ENCODE results near the gene SCN7A.

DNA sequence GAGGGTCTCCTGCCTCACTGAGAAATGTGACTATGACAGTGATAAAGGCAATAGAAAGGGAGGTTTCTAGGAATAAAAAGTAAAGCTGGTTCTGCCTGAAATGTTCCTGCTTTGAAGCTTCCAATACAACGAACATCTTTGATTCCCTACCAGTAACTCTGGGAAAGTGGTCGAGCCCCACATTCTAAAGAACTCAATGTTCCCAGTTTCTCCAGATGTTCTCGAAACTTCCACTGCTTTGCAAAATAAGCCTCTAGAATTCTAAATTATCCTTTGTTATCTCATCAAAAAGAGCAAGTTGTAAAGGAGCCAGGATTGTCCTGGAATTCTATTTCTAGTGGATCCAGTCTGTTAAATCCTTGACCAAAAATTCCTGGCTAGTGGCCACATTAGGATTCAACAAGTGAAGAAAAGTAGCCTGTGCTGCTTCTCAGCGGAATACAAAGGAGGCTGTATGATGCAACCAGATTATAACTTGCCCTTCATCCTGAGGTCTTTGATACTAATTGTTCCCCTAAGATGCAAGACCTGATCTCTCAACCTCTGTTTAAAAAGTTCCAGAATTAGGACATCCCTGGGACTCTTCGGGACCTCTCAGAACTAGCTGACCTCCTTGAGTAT, 8.4 kb downstream of the SCN7A start:
- TF ChIP-seq, protein P1, sequence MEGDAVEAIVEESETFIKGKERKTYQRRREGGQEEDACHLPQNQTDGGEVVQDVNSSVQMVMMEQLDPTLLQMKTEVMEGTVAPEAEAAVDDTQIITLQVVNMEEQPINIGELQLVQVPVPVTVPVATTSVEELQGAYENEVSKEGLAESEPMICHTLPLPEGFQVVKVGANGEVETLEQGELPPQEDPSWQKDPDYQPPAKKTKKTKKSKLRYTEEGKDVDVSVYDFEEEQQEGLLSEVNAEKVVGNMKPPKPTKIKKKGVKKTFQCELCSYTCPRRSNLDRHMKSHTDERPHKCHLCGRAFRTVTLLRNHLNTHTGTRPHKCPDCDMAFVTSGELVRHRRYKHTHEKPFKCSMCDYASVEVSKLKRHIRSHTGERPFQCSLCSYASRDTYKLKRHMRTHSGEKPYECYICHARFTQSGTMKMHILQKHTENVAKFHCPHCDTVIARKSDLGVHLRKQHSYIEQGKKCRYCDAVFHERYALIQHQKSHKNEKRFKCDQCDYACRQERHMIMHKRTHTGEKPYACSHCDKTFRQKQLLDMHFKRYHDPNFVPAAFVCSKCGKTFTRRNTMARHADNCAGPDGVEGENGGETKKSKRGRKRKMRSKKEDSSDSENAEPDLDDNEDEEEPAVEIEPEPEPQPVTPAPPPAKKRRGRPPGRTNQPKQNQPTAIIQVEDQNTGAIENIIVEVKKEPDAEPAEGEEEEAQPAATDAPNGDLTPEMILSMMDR (conservative IDR thresholded peaks at IDR 0.05; ENCODE audit: low read depth, low read length), result no peak
- TF ChIP-seq, protein P2, sequence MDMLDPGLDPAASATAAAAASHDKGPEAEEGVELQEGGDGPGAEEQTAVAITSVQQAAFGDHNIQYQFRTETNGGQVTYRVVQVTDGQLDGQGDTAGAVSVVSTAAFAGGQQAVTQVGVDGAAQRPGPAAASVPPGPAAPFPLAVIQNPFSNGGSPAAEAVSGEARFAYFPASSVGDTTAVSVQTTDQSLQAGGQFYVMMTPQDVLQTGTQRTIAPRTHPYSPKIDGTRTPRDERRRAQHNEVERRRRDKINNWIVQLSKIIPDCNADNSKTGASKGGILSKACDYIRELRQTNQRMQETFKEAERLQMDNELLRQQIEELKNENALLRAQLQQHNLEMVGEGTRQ (IDR thresholded peaks at IDR 0.05; ENCODE audit: low read depth, low read length), result no peak
- TF ChIP-seq RAD21 (IDR thresholded peaks at IDR 0.05; ENCODE audit: low read length) (no peak), SMC3 (IDR thresholded peaks at IDR 0.05; ENCODE audit: low read depth, low read length) (no peak), MAZ (IDR thresholded peaks at IDR 0.05; ENCODE audit: borderline replicate concordance, low read depth, low read length) (no peak), MAFK (IDR thresholded peaks at IDR 0.05; ENCODE audit: low read depth, low read length) (no peak), CHD1 (IDR thresholded peaks at IDR 0.05; ENCODE audit: low read depth, low read length) (no peak), MXI1 (IDR thresholded peaks at IDR 0.05; ENCODE audit: borderline replicate concordance, low read depth, low read length) (no peak), POLR2A (IDR thresholded peaks at IDR 0.05; ENCODE audit: low read depth, low read length) (no peak), RFX5 (IDR thresholded peaks at IDR 0.05; ENCODE audit: low read depth, low read length) (no peak), RCOR1 (IDR thresholded peaks at IDR 0.05; ENCODE audit: insufficient replicate concordance, low read length) (no peak), CEBPB (IDR thresholded peaks at IDR 0.05; ENCODE audit: low read depth, low read length) (no peak), NFE2L2 (IDR thresholded peaks at IDR 0.05; ENCODE audit: low read depth, low read length) (no peak), FOS (IDR thresholded peaks at IDR 0.05; ENCODE audit: low read depth, low read length) (no peak)
